ENCODE data around the gene MYCT1. TPM values are rescaled to one million over a fixed set of nuclear protein-coding genes. Genes with fewer than 3 reads are reported as not detected.

MYCT1 gene
- total and polyA plus RNA-seq, 2 donors (not counting 1 experiment from before 2014, with no cell fraction given), result not detected

DNA sequence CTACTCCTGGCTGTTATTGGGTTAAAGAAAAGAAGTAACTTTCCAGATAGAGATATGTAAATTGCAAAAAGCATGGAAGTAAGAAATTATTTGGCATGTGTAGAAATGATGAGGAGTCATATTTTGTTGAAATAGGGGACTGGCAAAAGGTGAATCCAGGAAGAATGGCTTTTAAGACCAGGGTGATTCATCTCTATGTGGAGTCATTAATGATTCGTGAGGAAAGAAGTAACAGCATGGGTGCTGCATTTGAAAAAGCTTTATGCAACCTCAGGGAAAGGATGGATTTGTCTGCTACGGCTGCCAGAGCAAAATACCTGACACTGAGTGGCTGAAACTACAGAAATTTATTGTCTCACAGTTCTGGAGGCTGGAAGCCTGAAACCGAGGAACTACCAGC lies 45.7 kb upstream of the MYCT1 start:
- Histone ChIP-seq H3K9me3 (ENCODE audit: control extremely low read depth in 1 of 3, control insufficient read depth in 2 of 3, insufficient read depth in 1 of 3, low read length in 2 of 3) (no peaks in the 10 kb centered on the region), H3K79me2 (ENCODE audit: control insufficient read depth, insufficient read depth, low read length) (no peaks in the 10 kb centered on the region), H2AFZ (ENCODE audit: insufficient read depth, low read depth, low read length, poor library complexity, severe bottlenecking) (no peak overlapping the region), H3K4me3 (ENCODE audit: control extremely low read depth in 1 of 5, extremely low read depth in 1 of 5, insufficient read depth in 1 of 5, low read depth in 2 of 5, low read length in 4 of 5) (no peak overlapping the region), H3K9ac (ENCODE audit: low read length) (no peak overlapping the region), H3K27me3 (replicated peaks in 1 of 4; ENCODE audit: control extremely low read depth in 1 of 4, control insufficient read depth in 3 of 4, insufficient read depth in 4 of 4, low read length in 3 of 4) (no peaks in the 10 kb centered on the region), H4K20me1 (ENCODE audit: control insufficient read depth, insufficient read depth, low read length, poor library complexity, severe bottlenecking) (no peaks in the 10 kb centered on the region), H3K4me1 (ENCODE audit: control insufficient read depth in 2 of 2, insufficient read depth in 2 of 2, low read length in 2 of 2) (no peaks in the 10 kb centered on the region), H3K36me3 (replicated peaks in 1 of 2; ENCODE audit: control extremely low read depth in 1 of 2, control insufficient read depth in 1 of 2, extremely low read depth in 1 of 2, insufficient read depth in 2 of 2, low read length in 1 of 2) (no peaks in the 10 kb centered on the region), H3K27ac (ENCODE audit: low read length in 2 of 2) (no peak overlapping the region), H3K4me2 (replicated peaks; ENCODE audit: low read depth, low read length, poor library complexity, severe bottlenecking) (no peak overlapping the region)
- peaks cover 25% of the 10 kb centered on the region for H3K27me3 Mint-ChIP-seq
- POLR2A ChIA-PET, result no interaction called here
- WGBS (ENCODE audit: insufficient coverage), result 93% methylated on average over 3 of the region's 3 CpGs
- H3K4me3 Mint-ChIP-seq, result no peak overlapping the region
- CTCF ChIA-PET, result no interaction called here
- DNase-seq (no peak), ATAC-seq (ENCODE audit: low read depth) (no peak)
- H3K4me1 Mint-ChIP-seq, result no peaks in the 10 kb centered on the region
- no peak overlapping the region for H3K27ac Mint-ChIP-seq
- TF ChIP-seq, protein P1, sequence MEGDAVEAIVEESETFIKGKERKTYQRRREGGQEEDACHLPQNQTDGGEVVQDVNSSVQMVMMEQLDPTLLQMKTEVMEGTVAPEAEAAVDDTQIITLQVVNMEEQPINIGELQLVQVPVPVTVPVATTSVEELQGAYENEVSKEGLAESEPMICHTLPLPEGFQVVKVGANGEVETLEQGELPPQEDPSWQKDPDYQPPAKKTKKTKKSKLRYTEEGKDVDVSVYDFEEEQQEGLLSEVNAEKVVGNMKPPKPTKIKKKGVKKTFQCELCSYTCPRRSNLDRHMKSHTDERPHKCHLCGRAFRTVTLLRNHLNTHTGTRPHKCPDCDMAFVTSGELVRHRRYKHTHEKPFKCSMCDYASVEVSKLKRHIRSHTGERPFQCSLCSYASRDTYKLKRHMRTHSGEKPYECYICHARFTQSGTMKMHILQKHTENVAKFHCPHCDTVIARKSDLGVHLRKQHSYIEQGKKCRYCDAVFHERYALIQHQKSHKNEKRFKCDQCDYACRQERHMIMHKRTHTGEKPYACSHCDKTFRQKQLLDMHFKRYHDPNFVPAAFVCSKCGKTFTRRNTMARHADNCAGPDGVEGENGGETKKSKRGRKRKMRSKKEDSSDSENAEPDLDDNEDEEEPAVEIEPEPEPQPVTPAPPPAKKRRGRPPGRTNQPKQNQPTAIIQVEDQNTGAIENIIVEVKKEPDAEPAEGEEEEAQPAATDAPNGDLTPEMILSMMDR (IDR thresholded peaks at IDR 0.05), result no peak
- no peaks in the 10 kb centered on the region for H3K9me3 Mint-ChIP-seq (ENCODE audit: insufficient read depth)
- intact Hi-C loops (cut with micrococcal nuclease), result no loop called here

DNA sequence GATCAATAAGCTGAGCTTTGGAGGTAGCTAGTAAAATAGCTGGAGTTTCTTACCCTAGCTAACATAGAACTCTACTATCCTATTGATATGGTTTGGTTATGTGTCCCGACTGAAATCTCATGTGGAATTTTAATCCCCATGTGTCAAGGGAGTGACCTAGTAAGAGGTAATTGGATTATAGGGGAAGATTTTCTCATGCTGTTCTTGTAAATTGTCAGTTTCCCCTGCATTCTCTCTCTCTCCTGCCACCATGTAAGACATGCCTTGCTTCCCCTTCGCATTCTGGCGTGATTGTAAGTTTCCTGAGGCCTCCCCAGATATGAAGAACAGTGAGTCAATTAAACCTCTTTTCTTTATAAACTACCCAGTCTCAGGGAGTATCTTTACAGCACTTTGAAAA lies 35.9 kb upstream of the MYCT1 start:
- peaks cover 1% of the 10 kb centered on the region for H3K4me1 Mint-ChIP-seq
- TF ChIP-seq, protein P1 (IDR thresholded peaks at IDR 0.05), result no peak
- no peak for TF ChIP-seq EZH2 (IDR thresholded peaks at IDR 0.05; ENCODE audit: borderline replicate concordance, insufficient read depth, low read depth, low read length, poor library complexity, severe bottlenecking)
- Histone ChIP-seq H3K27ac (ENCODE audit: low read length in 2 of 2) (no peak overlapping the region), H3K36me3 (replicated peaks in 1 of 2; ENCODE audit: control extremely low read depth in 1 of 2, control insufficient read depth in 1 of 2, extremely low read depth in 1 of 2, insufficient read depth in 2 of 2, low read length in 1 of 2) (no peaks in the 10 kb centered on the region), H3K4me1 (ENCODE audit: control insufficient read depth in 2 of 2, insufficient read depth in 2 of 2, low read length in 2 of 2) (no peaks in the 10 kb centered on the region), H2AFZ (ENCODE audit: insufficient read depth, low read depth, low read length, poor library complexity, severe bottlenecking) (no peak overlapping the region), H3K4me2 (replicated peaks; ENCODE audit: low read depth, low read length, poor library complexity, severe bottlenecking) (no peak overlapping the region), H3K27me3 (replicated peaks in 1 of 4; ENCODE audit: control extremely low read depth in 1 of 4, control insufficient read depth in 3 of 4, insufficient read depth in 4 of 4, low read length in 3 of 4) (no peaks in the 10 kb centered on the region), H3K79me2 (ENCODE audit: control insufficient read depth, insufficient read depth, low read length) (no peaks in the 10 kb centered on the region), H3K9ac (ENCODE audit: low read length) (no peak overlapping the region), H4K20me1 (ENCODE audit: control insufficient read depth, insufficient read depth, low read length, poor library complexity, severe bottlenecking) (no peaks in the 10 kb centered on the region), H3K4me3 (ENCODE audit: control extremely low read depth in 1 of 5, extremely low read depth in 1 of 5, insufficient read depth in 1 of 5, low read depth in 2 of 5, low read length in 4 of 5) (no peak overlapping the region), H3K9me3 (ENCODE audit: control extremely low read depth in 1 of 3, control insufficient read depth in 2 of 3, insufficient read depth in 1 of 3, low read length in 2 of 3) (no peaks in the 10 kb centered on the region)
- no peaks in the 10 kb centered on the region for H3K9me3 Mint-ChIP-seq (ENCODE audit: insufficient read depth)
- ATAC-seq (ENCODE audit: low read depth), result no peak
- DNase-seq, result no peak
- H3K4me3 Mint-ChIP-seq, result no peak overlapping the region
- CTCF ChIA-PET, result no interaction called here
- H3K27ac Mint-ChIP-seq, result no peak overlapping the region
- WGBS (ENCODE audit: insufficient coverage), result no CpG with 5 or more reads among the region's 3 CpGs
- POLR2A ChIA-PET, result no interaction called here
- H3K27me3 Mint-ChIP-seq, result no peaks in the 10 kb centered on the region
- intact Hi-C loops (cut with micrococcal nuclease), result no loop called here
